HG02938 (cell line): ENCODE measurements around the gene PLXNA4.

ENCODE experiments used
- ATAC-seq: cut with Tn5 transposase; IDR thresholded peaks from one replicate; pipeline ENCODE4 v1.9.1; 2021; ENCODE audit warnings: mild to moderate bottlenecking, moderate library complexity; ENCODE audit not compliant: unreplicated experiment

The PLXNA4 gene

GRCh38 chr7:132508724-132509353 lies 67.4 kb downstream of the PLXNA4 start:
- no peak for ATAC-seq

DNA sequence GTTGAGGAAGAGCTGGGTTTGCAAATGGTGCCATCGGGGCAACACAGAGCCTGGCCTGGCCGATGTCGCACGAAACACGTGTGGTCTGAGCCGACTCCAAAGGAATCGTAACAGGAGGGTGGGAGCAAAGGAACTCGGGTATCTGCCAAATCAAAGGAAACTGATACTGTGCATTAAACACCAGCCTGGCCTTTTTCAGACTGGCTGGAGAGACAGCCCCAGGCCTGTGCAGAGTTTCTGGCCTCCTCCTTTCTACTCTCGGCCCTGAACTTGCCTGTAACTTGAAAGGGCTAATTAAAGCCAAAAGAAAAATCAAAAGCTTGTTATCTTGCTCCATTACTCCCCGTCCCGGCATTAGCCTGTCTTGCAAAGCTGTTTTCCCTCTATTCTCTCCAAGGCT lies 71.4 kb downstream of the PLXNA4 start:
- no peak for ATAC-seq

- ATAC-seq = no peak
Measured at GRCh38 chr7:132504071-132504470, 72.2 kb downstream of the PLXNA4 start.

DNA sequence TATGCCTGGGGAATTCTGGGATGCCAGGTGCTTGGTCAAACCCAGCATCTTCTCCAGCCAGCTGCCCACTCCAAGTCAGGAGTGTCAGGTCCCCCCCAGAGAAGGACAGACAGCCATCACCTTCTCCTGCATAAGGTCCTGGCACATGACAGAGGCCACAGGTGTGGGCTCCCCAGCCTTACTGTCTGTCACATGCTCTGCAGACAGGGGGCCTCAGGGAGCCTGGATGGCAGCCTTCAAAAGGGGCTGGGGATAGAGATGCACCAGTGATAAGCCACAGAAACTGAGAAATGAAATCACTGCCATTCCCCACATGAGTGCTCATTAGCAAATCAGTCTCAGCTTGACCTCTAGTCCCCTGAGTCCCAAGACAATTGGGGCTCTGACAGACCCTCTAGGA lies 72.9 kb downstream of the PLXNA4 start:
- no peak for ATAC-seq

GRCh38 chr7:132501956-132502355 lies 74.3 kb downstream of the PLXNA4 start:
- ATAC-seq = no peak

- no peak for ATAC-seq
Measured at GRCh38 chr7:132500727-132501440, 75.4 kb downstream of the PLXNA4 start.

DNA sequence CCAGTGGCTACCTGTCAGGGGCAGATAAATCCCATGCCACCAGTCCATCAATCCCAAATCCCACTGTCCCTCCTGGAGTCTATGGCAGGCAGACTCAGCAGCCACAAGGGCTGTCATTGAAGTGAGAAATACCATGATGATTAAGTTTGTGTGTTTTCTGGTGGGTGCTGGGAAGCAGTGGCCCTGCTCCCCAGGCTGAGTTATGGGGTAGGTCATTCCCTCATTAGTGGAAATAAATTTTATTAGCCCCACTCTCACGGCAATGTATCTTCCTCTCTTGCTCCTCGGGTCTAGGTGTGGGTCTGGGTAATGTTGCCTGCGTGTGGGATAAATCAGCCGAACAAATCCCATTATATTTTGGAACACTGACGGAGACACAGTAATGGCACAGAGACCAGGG lies 76.8 kb downstream of the PLXNA4 start:
- ATAC-seq = no peak

- ATAC-seq = no peak
Measured at GRCh38 chr7:132499065-132499464, 77.2 kb downstream of the PLXNA4 start.

- no peak for ATAC-seq
Measured at GRCh38 chr7:132498319-132498718, 78.0 kb downstream of the PLXNA4 start.

- ATAC-seq = no peak
Measured at GRCh38 chr7:132497098-132497497, 79.2 kb downstream of the PLXNA4 start.

DNA sequence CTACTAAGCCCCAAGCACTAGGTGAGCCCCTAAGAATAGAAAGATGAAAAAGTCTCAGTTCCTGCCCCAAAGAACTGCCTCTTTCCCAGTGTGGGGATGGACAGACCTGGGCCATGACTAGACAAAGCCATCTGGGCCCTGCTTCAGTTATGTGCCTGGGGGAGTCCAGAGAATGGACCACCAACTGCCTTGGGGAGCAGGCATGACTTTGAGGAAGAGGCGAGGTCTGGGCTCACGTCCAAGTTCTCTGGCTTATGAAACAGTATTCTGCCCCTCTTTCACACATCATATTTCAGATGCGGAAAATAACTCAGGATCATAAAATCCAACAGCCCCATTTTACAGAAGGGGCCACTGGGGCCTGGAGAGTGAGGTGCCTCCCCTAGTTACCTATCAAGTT lies 80.3 kb downstream of the PLXNA4 start:
- no peak for ATAC-seq

GRCh38 chr7:132494474-132494873 lies 81.8 kb downstream of the PLXNA4 start:
- ATAC-seq = no peak

- no peak for ATAC-seq
Measured at GRCh38 chr7:132492823-132493445, 83.3 kb downstream of the PLXNA4 start.

GRCh38 chr7:132491391-132491945 lies 84.8 kb downstream of the PLXNA4 start:
- no peak for ATAC-seq

- ATAC-seq = no peak
Measured at GRCh38 chr7:132490474-132490873, 85.8 kb downstream of the PLXNA4 start.

GRCh38 chr7:132489776-132490237 lies 86.5 kb downstream of the PLXNA4 start:
- ATAC-seq = no peak

DNA sequence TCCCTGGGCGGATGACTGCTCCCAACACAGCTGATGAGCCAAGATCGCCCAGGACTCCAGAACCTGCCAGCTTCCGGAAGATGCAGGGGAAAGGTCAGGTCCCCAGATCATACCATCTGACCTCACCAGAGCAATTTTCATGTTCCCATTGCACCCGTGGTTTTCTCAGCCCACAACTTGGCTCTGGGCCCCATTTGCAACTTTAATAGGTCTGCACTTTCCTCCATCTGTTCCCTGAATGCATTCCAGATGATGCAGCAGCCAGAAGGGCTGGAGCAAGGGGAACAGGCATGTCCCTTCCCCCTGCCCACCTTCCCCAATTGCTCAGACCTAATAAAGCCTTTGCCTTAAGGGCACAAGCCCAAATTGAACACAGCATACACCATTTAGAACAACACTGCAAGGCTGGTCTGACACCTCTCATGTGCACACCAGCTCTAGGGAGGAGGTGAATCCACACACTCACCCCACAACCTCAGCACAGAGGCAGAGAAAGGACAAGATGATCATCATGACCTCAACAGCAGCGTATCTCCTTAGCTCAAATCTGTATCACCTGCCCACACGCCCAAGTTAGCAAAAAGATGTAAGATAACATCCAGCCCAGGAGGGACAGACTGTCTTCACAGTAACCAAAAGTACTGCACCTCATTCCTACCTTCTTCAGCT lies 87.5 kb downstream of the PLXNA4 start:
- ATAC-seq = no peak

- ATAC-seq = no peak
Measured at GRCh38 chr7:132486274-132486610, 90.0 kb downstream of the PLXNA4 start.

GRCh38 chr7:132485600-132486273 lies 90.5 kb downstream of the PLXNA4 start:
- no peak for ATAC-seq

DNA sequence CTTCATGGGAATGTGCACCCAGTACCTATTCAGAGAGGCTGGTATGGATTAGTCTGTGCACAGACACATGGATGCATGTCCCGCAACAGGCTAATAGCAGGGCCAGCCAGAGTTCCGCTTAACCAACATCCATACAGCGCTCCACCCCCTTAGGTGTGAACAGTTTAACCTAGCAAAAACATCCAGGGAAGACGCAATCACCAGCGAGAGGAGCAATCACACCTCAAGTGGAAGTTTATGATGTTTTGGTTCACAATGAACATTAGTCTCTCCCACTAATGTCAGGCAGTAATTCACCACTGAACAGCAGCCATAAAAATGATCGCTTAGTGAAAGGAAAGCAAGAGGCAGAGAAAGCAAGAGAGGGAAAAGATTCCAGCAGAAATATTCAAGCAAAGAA lies 91.1 kb downstream of the PLXNA4 start:
- no peak for ATAC-seq

DNA sequence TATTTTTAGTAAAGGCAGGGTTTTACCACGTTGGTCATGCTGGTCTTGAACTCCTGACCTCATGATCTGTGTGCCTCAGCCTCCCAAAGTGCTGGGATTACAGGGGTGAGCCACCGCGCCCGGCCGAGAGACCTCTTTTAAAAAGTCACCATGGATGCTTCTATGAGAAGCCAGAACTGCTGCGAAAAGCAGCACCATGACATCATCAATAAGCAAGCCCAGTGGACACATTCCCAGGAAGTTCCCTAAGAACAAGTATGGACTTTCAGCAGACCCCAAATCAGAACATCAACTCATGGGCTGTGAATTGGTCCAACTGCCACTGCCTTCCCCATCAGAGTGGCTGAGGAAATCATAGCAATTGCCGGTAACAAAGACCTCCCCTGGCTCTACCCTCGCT lies 93.4 kb downstream of the PLXNA4 start:
- ATAC-seq = no peak
